T-helper 2 cell (primary cell): Measurements from ENCODE around the gene SMLR1.
A peak's percentile ranks its signal among the peaks of the same experiment; 100 is the strongest.
"Not testable (repeated sequence)": the region's sequence is repeated elsewhere in the genome, so short reads cannot be mapped to it uniquely, and the experiment has no call there.

ENCODE experiments used
- DNase-seq, 5 experiments: peaks; one replicate each; pipeline versions ENCODE4 v3.0.0 to v3.0.0-alpha.2; 2012 to 2022
- total RNA-seq, 2 donors: gene quantifications; one replicate each; lab custom pipeline; 2026; lab: John Stamatoyannopoulos, UW

The SMLR1 gene
- total RNA-seq, result 0 reads per million in 2 donors

DNA sequence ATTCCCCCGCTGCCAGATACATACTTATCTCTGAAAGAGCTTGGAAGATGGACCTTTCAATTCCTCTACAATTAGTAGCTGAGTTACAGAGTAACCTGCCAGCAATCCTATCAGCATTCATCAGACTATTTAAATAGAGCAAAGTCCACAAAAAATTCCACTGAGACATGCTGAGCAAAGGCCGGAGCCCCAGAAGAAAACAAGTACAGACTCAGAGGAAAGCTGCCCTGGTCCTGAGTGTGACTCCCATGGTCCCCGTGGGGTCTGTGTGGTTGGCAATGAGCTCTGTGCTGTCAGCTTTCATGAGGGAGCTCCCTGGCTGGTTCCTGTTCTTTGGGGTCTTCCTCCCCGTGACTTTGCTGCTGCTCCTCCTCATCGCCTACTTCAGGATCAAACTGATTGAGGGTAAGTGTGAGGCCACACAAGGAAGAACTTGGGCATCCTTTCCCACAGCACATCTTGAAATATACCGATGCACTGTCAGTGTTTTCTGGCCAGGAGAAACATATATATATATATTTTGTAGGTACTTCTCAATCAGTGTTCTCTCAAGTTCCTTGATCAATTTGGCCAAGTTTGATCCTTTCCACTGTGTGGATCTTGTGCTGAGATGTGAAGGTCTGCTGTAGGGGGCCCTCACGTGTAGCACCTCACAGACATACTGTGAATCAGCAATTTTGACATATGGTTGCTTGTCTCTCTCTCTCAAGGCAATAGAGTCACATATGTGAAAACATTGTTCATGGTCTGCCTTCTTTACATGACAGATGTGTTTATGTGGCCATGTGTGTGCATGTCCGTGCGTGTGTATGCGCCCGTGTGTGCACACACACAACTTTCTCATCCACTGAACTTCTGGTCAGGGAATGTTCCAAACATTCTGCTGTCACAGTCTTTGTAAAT is at the start of gene SMLR1:
SMLR1 (plus strand) TSS at position 160 of the 903 bp plus-strand sequence; CDS start at position 168, 8 bp downstream.
- no peak for DNase-seq

DNA sequence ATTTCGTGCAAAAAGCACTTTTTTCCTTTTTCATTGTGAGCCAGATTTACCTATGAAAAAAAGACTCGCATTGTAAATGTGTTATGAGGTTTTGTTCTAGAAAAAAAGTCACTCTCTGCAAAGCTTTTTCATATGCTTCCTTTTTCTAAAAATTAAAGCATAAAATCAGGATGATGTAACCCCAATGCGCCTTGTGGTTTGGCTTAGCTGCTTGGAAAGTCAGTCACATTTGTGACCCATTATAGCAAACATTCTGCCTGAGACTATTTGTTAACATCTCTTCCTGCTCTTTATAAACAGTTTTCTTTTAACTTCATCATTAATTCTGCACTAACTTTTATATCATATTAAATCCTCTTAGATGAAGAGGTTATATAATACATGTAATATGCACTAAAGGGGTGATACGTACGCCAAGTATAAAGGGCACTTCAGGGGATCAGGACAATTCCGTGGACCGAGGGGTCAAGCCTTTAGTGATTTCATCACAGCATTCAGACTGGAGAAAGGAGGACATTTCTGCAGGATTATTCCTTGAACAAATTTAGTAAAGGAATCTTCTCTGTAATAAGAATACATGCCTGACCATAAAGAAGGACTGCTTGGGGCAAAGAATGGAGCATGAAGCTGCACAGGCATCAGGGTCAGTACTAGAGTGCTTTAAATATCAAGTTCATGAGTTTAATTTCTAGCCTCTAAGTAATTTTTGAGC is 48.1 kb upstream of the SMLR1 start:
- no peak for DNase-seq

DNA sequence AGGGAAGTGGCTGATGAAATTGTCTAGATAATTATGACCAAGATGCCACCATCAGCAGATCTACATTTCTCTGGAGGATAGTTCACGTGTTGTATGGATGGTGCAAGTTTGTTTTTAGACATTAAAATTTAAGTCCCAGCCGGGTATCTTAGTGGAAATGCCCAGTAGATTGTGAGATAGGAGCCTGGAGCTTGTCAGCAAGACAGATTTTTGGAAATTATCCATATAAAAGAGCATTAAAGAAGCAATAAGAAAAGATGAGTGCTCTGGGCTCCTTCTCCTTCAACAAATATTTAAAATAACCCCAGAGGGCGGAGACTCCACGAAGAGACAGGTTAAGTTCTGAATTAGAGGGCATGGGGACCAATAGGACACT is 47.6 kb upstream of the SMLR1 start:
- DNase-seq, result no peak

DNA sequence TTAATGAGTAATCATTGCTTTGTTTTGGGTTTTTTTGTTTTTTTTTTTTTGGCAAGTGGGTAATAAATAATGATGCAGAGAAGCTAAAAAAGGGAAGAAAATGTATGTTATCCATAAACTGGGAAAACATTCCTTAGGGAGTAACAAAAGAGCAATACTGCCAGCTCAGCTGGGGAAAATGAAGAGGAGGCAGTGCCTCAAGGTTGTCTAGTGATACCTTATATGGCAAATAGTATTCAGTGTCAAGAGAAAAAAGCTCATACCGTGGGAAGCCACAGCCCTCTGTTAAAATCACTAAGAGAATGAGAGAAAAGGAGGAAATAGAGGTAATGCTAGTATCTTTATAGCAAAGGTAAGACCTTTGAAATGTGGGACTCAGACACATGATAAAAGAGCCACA is 47.1 kb upstream of the SMLR1 start:
- no peak for DNase-seq

DNA sequence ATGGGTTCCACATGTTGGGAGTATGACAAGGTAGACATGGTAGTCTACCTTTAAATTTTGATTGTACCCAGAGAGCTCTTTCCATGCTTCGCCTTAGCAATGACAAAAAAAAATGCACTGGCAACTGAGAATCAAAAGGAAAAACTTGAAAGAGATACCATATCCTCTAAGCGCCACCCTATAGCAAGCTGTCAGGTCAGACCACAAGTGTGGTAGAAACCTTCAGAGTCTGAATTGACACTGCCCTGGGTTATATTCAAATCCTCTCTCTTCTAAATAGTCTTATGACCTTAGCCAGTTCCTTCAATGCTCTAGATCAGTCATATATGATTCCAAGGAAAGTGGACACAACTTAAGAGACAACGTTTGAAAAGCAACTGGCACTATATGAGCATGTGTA is 45.6 kb upstream of the SMLR1 start:
- DNase-seq, result peak in 1 of 5 experiments; percentile 30

DNA sequence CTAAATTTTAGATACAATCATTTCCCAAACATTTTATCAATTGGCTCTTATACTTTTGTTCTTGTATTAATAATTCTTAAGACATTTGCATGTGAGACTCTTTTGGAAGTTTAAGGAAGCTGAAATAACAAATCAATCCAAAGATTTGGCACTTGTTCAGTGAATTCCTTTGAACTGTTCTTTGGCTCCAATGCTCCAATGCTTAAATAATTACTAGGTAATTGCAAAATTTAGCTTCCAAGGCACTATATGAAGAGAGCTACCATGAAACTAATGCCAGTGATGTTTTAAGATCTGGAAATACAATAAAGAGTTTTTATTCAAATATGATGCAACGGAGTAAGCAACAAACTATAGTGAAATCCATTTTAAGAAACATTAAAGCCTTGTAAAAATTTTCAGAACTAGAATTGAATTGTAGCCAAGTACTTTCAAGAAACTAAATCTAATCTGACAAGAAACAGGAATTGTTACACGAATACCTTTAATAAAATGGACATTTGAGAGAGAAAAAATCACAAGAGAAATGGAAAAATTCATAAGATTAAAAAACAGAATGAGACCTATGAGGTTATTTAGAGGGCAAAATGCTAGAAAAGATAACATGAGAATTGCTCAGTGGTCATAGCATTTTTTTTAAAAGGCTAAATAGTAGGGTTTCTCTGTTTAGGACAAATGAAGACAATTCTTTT is 43.6 kb upstream of the SMLR1 start:
- no peak for DNase-seq

DNA sequence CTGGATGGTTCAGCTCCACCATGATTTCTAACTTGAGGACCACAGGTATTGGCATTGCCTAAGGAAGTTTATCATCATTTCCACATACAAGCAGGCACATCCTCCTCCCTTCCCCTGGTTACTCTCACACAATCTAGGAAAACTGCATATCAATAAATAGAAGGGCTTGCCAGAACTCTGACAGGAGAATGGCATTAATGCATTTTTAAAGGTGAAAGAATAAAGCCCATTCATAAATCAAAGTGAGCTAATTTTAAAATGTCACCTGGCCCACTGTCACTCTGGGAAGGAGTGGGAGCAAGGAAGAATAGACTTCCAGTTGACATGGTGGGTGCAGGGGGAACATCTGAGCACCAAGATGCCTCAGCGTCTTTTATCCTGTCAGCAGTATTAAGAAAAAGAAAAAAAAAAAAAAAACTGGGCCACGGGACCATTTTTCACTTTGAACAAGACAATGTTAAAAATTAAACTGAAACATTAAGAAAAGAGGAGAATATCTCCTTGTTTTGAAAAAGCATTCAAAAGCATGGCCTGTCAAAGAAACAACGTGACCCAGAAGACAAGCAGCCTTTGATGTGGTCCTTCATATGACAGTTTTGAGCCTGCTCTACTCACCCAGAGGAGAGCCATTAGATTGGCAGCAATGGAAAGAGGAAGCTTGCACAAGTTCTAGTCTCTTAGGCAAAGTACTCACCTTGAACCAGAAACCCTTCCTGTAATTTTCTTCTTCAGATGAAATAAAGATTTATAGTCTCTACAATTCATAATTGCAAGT is 39.3 kb upstream of the SMLR1 start:
- no peak for DNase-seq

DNA sequence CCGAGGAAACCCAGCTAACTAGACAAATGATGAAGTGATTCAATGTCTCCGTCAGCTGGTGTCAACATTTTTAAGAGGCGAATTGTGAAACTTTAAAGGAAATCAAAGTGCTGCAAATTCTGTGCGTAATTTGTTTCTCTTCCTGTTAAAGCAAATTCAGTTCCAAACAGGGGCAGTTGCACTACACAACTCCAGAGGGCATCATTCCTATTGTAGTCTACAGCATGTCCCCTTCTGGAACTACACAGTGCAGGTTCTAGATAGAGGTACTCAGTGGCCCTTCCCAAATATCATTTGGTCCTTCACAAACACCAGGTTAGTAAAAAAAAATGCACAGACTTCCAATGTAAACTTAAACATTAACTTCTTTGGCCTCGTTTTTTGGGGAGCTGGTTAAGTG is 38.3 kb upstream of the SMLR1 start:
- no peak for DNase-seq

DNA sequence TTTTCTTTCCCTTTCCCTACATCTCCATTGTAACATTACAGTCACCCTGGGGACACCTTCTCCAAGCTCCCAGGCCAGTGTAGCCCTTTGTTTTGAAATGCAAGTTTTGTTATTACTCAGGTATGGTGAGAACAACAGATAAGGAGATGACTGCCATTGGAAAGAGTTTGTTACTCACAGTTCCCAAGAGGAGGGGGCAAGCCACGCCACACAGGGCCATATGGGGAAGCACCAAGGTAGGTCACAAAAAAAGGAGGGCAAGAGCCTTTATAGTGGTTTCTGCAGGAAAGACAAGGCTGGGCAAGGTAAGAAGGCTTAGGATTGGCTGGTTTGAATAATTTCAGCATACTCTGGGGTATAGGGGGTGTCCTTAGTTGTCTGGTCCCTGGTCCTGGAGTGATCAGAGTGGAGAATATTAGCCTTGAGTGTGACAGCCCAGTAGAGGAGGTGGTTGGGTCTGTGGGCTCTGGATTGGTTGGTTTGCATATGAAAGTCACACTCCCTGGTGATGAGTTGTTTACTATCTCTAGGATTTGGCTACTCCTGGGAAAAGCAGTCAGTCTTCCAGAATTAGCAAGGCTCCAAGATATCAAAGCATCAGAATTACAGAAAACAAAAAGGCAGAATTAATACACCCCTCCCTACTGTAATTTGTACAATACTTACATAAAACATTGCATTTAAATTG is 33.1 kb upstream of the SMLR1 start:
- no peak for DNase-seq

DNA sequence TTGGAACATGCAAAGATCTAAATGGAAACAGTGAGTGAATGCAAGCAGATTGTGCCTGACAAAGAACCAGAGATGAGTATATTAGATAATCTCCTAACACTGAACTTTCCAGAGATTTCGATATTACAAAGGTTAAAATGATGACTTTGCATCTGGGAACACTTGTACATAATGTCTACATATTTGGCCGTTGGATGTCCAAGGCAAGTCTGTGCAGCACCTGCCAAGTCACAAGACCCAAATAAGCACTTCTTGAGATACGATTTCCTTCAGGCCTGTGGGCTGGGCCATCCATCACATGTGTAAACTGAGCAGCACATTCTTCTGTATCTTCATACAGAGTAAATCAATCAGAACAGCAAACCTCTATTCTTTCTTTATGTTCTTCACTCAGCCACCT is 32.5 kb upstream of the SMLR1 start:
- DNase-seq, result no peak

DNA sequence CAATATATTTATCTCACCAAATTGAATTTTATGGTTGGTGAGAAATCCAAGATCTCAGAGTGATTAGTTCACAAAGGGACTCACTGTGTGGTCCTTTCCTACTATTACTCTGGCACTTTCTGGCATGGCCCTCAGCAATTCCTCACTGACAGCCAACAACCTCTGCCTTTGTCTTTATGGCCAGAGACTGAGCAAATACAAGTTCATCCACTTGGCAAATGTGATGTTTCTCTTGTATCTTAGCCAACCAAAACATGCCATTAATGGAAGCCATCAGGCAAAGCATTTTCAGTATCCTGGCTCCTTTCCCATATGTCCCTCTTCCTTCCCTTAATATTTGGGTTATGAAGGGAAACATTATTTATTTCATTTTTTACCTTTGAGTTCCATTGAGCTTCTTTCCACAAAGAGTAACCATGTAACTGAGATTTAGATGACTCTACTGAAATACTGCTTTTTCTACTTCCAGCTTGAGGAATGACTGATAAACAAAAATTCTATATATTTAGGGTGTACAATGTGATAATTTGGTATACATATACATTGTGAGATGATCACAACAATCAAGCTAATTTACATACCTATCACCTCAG is 30.8 kb upstream of the SMLR1 start:
- DNase-seq, result no peak

DNA sequence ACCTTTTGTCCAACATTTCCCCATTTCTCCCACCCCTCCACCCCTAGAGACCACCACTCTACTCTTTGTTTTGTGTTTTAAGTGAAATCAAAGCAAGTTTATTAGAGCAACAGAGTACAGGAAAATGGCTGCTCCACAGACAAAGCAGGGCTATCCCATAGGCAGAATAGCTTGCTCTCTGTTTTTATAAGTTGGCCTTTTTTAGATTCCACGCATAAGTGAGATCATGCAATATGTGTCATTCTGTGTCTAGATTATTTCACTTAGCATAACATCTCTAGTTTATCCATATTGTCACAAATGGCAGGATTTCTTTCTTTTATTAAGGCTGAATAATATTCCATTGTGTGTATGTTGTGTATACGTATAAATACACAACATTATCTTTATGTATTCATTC is 30.1 kb upstream of the SMLR1 start:
- DNase-seq, result no peak

DNA sequence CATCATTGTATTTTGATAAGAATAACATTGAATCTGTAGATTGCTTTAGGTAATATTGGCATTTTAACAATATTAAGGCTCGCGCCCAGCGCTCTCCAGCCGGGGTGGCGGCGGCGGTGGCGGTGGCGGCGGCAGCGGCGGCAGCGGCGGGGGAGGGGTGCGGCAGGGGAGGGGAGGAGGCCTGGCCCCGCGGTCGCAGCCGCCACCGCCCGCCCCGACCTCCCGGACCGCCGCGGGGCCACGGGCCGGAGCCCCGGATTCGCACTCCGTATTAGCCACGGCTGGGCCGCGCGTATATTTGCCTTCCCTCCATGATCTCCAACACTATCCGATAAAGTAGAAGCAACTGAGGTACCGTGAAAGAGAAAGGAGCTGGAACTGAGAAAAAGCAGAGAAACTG is 25.8 kb upstream of the SMLR1 start:
- DNase-seq, result not testable (repeated sequence)

DNA sequence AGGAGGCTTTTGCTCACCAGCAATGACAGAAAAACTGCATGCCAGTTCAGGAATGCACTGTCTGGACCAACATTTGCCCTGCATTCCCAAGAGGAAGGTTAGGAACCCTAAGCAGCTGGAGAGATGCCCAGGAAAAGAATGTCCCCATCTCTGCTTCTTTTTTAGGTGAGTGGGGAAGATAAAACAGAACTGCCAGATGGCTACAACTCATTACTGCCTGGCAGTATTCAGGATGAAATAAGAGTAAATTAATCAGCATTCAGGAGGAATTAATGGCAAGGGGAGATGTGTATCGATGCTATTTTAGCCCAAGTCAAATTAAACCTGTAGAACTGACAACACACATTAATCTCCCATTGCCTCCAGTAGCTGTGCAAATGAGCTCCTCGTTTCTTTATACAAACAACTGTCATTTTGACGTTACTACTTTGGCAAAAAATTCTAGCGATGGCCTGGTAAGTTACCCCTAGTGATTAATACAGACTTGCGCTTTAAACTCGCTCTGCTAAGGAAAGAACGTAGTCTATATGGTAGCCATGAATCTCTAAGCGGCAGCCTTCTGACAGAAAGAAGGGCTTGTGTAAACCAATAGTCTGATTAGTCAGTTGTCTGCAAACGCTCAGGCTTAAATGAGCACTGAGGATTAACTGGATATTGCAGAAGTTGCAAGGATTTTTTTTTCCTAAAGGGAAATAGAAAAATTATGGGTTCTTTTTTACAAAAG is 16.7 kb upstream of the SMLR1 start:
- no peak for DNase-seq

DNA sequence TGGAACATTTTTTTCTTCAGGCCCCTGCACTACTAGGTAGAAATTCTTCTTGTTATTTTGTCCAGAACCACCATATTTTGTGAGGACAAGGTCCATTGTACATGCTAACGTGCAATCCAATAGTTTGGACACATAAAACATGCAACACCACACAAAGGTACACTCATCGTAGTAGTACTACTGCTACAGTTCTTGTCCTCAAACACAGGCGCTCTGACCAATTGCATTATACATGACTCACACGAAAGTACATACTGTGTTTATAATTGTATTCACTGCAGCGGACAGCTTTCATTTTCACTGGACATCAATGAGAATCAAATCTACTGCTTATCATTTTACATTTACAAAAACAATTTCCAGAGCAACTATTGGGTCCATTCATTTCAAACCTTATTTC is 15.3 kb upstream of the SMLR1 start:
- DNase-seq, result no peak

DNA sequence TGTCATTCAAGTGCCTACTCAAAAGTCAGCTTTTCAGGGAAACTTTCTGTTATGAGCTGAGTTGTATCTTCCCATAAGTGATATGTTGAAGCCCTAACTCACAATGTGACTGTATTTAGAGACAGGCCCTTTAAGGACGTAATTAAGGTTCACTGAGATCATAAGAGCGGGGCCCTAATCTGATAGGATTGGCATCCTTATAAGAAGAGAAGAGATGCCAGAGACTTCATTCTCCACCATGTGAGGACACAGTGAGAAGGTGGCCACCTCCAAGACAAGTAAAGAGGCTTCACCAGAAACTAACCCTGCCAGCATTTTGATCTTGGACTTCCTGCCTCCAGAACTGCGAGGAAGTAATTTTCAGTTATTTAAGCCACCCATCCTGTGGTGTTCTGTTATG is 12.7 kb upstream of the SMLR1 start:
- DNase-seq, result no peak

DNA sequence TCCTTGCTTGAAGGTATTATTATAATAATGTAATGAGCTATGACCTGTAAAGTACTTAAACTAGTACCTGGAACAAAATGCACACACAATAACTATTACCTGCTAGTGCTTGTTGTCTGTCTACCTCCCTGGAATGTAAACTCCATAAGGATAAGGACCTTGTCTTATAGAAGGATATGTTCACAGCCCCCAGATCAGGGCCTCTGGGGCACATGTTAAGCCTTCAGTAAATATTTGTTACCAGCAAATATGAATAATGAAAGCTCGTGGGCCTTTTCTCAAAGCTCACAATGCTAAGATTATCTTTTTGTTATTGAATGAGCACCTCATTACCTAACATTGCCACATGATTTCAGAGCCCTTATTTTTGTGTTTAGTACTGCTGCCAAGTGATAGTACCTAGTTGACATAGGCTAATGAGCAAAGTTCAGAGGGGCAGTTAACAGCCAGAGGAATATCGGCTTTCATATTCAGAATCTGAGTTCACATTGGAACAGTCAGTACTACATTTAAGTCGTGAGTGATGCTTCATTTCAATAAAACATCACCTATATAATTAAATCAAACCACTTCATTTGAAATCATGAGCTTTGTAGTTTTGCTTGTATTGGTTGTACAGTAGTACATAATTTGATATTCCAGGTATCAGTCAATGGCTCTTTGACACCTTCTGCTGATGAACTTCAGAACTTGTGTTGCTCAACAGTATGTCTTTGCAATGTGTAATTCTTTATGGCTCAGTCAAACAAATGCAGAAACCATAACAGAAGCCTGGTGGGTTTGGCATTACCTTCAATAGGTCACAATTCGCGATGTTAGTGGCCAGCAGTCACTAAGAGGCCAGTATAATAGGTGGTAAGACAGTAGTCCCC is 11.8 kb upstream of the SMLR1 start:
- DNase-seq, result no peak

DNA sequence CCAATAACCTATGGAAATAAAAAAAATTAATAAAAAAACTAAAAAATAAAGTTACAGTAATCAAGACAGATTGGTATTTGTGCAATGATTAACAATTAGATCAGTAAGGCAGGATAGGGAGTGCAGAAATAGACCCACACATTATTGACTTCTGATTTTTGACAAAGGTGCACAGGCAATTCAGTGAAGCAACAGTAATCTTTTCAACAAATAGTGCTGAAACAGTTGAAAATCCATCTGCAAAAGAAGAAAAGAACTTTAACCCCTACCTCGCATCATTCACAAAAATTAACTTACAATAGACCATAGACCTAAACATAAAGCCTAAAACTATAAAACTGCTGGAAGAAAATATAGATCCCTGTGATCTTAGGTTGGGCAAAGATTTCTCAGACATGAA is 4.5 kb upstream of the SMLR1 start:
- no peak for DNase-seq

DNA sequence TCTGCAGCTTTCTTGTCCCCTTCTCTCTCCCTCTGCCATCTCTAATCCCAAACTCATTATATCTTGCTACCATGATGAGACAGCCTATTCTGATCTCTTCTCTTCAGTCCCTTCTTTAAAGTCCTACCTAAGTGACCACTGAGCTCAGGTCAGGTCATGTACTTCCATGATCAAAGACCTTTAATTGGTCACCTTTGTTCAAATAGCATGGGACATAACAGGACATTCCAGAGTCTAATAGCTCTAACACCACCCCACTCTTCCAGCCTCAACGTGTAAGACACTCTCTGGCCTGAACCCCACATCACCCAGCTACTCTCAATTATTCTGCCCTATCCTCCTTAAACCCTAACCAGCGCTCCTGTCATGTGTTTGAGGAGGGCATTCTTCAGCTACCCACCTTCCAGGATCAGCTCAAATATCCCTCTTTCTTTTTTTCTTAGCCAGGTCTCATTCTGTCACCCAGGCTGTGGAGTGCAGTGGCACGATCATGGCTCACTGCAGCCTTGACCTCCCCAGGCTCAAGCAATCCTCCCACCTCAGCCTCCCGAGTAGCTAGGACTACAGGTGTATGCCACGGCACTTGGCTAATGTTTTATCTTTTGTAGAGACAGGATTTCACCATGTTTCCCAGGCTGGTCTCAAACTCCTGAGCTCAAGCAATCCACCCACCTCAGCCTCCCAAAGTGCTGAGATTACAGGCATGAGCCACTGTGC is 2.1 kb upstream of the SMLR1 start:
- no peak for DNase-seq
